NCI-H187 (cell line): ENCODE measurements around the gene SMPX.

ENCODE experiments used
- DNase-seq, 2 experiments: peaks; one replicate each; lab custom pipeline; 2025; lab: John Stamatoyannopoulos, UW

SMPX gene

DNA sequence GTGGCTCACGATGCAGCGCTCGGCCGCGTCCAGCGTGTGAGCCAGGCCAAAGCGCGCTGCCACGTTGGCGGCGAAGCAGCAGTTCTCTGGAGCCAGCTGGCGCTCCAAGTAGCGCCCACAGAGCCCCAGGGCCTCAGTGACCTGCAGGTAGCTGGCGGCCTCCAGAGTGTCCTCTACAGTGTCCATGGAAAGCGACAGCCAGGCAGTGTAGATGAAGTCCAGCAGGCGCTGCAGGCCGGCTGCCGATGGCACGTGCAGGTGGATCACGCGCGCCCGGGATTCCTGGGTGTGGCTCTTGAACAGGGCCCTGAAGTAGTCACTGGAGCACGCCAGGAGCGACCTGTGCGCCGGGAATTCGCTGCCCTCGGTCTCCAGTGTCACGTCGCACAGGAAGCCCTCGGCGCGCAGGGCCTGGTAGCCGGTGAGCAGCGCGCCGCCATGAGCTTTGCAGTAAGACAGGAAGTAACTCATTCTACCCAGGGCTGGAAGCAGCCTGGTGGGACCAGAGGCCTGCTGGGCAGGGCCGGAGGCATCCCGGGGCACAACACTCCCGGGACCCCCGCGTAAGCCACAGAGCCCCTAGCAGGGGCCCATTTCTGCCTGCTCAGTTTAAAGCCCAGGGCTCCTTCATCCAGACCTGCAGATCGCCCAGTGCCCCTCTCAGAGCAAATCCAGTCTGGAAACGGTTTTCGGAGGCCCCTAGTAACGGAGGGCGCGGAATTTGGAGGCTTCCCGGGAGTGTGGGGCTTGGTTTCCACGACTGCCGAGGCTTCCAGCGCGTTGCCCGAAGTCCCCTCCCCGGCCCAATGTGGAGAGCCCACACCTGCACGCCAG is 100.4 kb downstream of the SMPX start:
- DNase-seq: no peak

DNA sequence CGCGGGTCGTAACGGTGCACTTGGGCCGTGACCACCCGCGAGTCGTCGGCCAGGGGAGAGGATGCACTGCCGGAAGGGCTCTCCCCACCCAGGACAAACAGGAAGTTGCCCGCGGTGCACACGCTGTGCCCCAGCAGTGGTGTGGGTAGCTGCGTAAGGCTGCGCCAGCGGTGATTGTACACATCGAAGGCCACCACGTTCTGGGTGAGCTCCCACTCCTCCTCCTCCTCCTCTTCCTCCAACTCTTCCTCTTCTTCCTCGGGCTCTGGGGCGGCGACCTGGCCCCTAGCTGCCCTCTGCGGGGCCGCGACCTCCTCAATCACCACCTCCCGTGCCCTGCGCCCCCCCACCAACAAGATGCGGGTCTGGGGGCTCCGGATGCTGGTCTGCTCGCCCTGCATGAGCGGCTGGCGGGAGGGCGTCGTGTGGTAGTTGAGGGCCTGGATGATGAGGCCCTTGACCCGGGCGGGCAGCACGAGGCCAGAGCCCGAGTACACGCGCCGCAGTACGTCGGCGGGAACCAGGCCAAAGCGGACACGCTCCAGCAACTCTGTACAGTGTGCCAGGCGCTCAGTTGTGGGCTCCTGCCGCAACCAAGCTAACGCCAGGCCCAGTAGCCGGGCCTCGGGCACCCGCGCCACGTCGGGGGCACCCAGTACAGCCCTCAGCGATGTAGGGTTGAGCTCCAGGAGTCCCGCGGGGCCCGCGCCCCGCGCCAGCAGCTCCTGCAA is 101.2 kb downstream of the SMPX start:
- DNase-seq: no peak
